Middle frontal gyrus (tissue), 1 donor: ENCODE data around the gene ADCK2.
A peak's percentile ranks its signal among the peaks of the same experiment; 100 is the strongest.
"Not testable (repeated sequence)": the region's sequence is repeated elsewhere in the genome, so short reads cannot be mapped to it uniquely, and the experiment has no call there.

Experiments used
- DNase-seq: peaks from one replicate; pipeline ENCODE4 v3.0.0-alpha.2; 2015; ENCODE audit warnings: low spot score; ENCODE audit errors: extremely low spot score

The ADCK2 gene

DNA sequence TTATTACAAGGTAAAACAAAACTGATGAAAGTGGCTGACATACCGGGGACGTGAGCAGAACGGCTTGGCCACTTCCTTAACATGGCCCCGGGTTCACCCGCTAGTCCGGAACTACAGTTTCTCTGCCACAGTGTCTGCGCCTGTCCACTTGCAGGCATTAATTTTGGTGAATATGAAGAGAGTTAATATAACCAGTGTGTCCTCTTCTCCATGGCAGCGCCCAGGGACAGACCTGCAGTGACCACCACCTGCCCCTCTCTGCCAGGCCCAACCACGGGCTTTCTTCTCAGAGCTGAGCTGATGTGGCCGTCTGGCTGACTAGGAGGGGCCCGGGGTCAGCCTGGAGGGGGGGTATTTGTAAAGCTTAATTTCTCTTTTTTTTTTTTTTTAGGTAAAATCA lies 22.6 kb downstream of the ADCK2 start:
- no peak for DNase-seq

DNA sequence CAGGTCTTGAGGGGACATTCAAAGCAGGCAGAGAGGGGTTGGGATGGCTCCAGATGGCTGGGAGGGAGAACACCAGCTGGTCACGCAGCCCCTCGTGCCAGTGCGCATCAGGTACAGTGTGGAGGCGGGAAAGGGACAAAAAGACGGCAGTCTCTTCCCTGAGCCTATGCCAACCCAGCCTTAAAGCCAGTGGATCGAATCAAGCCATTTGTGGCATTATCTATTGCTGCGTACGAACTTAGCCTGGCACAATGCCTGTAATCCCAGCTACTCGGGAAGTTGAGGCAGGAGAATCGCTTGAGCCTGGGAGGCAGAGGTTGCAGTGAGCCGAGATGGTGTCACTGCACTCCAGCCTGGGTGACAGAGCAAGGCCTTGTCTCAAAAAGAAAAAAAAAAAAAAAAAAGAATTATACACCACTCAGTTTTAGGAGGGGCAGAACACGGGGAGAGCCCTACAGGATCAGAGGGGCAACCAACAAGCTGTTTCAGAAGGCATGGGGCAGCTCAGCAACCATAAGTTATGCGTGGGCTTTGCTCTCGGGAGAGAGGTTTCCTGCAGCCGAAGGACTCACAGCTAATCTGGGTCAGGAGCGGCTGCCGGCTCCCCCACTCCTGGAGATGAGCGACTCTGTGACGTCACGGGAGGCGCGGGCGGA lies 23.4 kb downstream of the ADCK2 start:
- DNase-seq = peak; percentile 93

- DNase-seq = peak; percentile 62
Measured at GRCh38 chr7:140696680-140697446, 24.1 kb downstream of the ADCK2 start, which contains the start of gene NDUFB2. NDUFB2 (plus strand) TSS chr7:140696708; CDS start chr7:140696745, 37 bp downstream.

DNA sequence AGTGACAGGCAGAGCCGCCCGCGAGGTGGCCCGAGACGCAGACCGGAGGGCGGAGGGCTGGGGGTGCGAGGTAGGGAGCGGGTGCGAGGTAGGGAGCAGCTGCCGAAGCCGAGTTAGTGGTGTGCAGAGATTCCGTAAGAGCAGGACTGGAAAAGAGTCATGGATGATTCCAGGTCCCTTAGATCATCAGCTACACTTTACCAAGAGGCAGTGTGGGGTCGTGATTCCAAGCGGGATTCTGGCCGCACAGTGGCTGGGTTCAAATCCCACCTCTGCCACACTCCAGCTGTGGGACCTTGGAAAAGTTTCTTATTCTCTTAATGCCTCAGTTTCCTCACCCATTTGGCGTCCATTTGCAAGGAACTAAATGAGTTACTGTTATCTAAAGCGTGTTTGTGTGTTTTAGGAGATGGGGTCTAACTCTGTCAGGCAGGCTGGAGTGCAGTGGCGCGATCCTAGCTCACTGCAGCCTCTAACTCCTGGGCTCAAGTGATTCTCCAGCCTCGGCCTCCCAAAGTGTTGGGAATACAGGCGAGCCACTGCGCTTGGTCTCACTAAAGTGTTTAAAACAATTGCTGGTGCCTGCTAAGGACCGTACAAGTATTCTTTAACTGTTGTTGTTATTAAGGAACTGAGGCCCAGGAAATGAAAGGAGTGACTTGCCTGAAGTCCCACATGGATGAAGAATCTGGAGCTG lies 24.9 kb downstream of the ADCK2 start:
- no peak for DNase-seq

DNA sequence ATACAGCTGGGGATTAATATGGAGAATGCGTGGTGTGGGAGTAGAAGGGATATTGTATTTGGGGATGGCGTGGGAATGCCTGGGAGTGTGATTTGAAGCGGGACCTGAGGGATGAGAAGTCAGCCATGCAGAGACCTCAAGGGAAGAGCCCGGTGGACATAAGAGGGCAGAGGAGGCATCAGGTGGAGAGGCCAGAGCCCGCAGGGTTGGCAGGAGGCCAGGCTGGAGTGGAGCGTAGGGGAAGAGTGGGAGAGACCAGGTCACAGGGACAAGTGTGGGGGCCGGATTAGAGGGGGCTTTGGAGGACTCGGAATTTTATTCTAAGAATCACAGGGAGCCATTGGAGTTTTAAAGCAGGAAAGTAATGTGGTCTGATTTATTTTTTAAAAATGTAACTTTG lies 25.7 kb downstream of the ADCK2 start:
- no peak for DNase-seq

GRCh38 chr7:140702774-140703173 lies 30.0 kb downstream of the ADCK2 start:
- DNase-seq = no peak

- no peak for DNase-seq
Measured at GRCh38 chr7:140704205-140704604, 31.5 kb downstream of the ADCK2 start.

DNA sequence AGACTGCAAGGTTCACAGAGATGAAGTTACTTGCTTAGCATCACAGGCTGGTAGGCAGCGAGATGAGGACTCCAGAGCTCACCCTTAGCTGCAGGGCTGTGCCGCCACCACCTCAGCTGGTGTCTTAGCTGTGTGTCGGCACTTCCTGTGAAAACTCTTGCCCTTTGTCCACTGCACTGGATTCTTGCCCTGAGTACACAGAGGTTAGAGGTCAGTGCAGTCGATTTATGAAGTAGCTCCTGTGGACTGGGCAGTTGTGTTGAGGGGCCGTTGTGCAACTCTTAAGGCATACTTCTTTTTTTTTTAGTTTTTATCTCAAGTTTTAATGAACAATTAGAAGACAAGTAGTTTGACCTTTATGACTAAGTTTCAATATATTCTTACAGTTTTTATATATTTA lies 34.4 kb downstream of the ADCK2 start:
- no peak for DNase-seq

DNA sequence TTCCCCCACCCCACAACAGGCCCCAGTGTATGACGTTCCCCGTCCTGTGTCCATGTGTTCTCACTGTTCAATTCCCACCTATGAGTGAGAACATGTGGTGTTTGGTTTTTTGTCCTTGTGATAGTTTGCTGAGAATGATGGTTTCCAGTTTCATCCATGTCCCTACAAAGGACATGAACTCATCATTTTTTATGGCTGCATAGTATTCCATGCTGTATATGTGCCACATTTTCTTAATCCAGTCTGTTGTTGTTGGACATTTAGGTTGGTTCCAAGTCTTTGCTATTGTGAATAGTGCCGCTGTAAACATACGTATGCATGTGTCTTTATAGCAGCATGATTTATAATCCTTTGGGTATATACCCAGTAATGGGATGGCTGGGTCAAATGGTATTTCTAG lies 36.0 kb downstream of the ADCK2 start:
- not testable (repeated sequence) for DNase-seq

DNA sequence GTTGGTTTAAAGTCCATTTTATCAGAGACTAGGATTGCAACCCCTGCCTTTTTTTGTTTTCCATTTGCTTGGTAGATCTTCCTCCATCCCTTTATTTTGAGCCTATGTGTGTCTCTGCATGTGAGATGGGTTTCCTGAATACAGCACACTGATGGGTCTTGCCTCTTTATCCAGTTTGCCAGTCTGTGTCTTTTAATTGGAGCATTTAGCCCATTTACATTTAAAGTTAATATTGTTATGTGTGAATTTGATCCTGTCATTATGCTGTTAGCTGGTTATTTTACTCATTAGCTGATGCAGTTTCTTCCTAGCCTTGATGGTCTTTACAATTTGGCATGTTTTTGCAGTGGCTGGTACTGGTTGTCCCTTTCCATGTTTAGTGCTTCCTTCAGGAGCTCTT lies 39.6 kb downstream of the ADCK2 start:
- not testable (repeated sequence) for DNase-seq

DNA sequence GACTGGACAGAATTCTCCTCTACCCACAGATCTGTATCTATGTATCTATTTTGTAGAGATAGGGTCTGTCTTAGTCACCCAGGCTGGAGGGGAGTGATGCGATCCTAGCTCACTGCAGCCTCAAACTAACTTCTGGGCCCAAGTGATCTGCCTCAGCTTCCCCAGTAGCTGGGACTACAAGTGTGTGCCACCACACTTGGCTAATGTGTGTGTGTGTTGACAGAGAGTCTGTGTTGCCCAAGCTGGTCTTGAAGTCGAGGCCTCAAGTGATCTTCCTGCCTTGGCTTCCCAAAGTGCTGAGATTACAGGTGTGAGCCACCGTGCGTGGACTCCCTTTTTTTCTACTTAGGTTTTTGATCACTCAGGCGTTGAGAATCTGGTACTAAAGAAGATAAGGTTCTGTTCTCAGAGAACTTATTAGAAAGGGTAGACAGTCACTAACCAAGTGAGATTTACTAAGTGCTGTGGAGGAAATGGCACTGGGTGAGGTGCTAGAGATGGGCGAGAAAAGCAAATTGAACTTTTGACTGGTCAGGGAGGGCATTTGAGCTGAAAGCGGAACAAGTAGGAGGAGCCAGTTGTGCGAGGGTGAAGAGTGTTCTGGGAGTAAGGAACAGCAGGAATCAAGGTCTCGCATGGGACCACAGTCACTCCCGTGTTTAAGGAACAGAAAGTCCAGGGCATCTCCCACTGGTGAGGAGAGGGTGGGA lies 41.7 kb downstream of the ADCK2 start:
- no peak for DNase-seq

- DNase-seq = no peak
Measured at GRCh38 chr7:140719721-140720120, 47.0 kb downstream of the ADCK2 start.

DNA sequence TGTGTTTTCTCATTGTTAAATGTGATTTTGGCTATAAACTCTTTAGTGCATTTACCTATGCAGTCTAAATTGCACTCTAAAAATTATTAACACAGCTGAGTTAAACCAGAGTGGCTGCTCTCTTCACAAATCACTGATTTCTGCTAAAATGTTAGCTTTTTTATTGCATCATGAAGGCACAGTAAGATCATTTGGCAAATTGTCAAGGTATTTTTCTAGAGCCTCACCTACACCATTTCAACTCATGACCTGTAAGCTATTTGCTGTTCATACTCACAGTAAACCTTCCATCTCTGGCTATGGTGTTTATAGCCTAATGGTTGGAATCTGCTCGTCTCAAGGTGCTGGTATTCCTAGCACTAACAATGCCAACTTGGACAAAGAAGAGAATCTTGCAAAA lies 49.5 kb downstream of the ADCK2 start:
- no peak for DNase-seq

- no peak for DNase-seq
Measured at GRCh38 chr7:140723006-140723405, 50.3 kb downstream of the ADCK2 start.

GRCh38 chr7:140723574-140723973 lies 50.8 kb downstream of the ADCK2 start:
- no peak for DNase-seq

- DNase-seq = no peak
Measured at GRCh38 chr7:140724706-140725105, 52.0 kb downstream of the ADCK2 start.

GRCh38 chr7:140726281-140726680 lies 53.5 kb downstream of the ADCK2 start:
- DNase-seq = no peak

- DNase-seq = no peak
Measured at GRCh38 chr7:140732416-140732815, 59.7 kb downstream of the ADCK2 start.

GRCh38 chr7:140734096-140734495 lies 61.4 kb downstream of the ADCK2 start:
- no peak for DNase-seq

GRCh38 chr7:140734729-140735128 lies 62.0 kb downstream of the ADCK2 start:
- DNase-seq = no peak

DNA sequence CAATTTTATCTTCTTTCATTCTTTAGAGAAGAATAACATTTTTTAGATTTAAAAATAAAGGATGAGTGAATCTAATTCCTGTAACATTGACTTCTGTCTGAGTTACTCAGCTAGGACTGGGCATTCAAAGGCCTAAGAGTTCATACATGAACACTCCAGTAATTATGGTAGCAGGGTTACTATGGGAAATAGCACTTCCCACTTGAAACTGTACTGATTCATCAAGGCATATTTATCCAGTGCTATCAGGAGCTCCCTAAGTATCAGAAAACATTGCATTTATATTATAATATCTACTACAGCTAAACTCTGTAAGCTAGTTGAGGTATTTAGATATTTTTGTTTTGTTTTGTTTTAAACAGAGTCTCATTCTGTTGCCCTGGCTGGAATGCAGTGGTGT lies 65.5 kb downstream of the ADCK2 start:
- DNase-seq = no peak

DNA sequence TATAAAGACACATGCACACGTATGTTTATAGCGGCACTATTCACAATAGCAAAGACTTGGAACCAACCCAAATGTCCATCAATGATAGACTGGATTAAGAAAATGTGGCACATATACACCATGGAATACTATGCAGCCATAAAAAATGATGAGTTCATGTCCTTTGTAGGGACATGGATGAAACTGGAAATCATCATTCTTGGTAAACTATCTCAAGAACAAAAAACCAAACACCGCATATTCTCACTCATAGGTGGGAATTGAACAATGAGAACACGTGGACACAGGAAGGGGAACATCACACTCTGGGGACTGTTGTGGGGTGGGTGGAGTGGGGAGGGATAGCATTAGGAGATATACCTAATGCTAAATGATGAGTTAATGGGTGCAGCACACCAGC lies 70.5 kb downstream of the ADCK2 start:
- not testable (repeated sequence) for DNase-seq
